Neural progenitor cell (in vitro differentiated cells): ENCODE data around the gene CDK3. TPM values are rescaled to one million over a fixed set of nuclear protein-coding genes. Genes with fewer than 3 reads are reported as not detected.

Experiments
- DNase-seq: peaks from one replicate; pipeline ENCODE4 v3.0.0-alpha.2; 2016; ENCODE audit warnings: low spot score
- H2AFZ ChIP-seq: fragments of 200-600 bp; sonication (generic); replicated peaks from 2 replicates; pipeline ENCODE4 v1.6.1; 2016; ENCODE audit warnings: antibody characterized with exemption
- H3F3A ChIP-seq: fragments of 200-600 bp; sonication (generic); 2 replicates; pipeline ENCODE4 v1.6.1; 2016; ENCODE audit warnings: antibody characterized with exemption, low read depth
- H3K27ac ChIP-seq: fragments of 200-600 bp; sonication (generic); 2 replicates; pipeline ENCODE4 v1.5.1; 2016; ENCODE audit warnings: mild to moderate bottlenecking
- H3K27me3 ChIP-seq: fragments of 200-600 bp; sonication (generic); 2 replicates; pipeline ENCODE4 v1.6.1; 2016; ENCODE audit warnings: mild to moderate bottlenecking, moderate library complexity
- H3K36me3 ChIP-seq: fragments of 200-600 bp; sonication (generic); 2 replicates; pipeline ENCODE4 v1.5.1; 2016
- H3K4me1 ChIP-seq: fragments of 200-600 bp; sonication (generic); 2 replicates; pipeline ENCODE4 v1.6.1; 2016; ENCODE audit warnings: mixed run types
- H3K4me2 ChIP-seq: fragments of 200-600 bp; sonication (generic); 2 replicates; pipeline ENCODE4 v1.6.1; 2016
- H3K4me3 ChIP-seq: fragments of 200-600 bp; sonication (generic); 2 replicates; pipeline ENCODE4 v1.5.1; 2016
- H3K79me2 ChIP-seq: fragments of 200-600 bp; sonication (generic); 2 replicates; pipeline ENCODE4 v1.6.1; 2016; ENCODE audit warnings: low read depth
- H3K9ac ChIP-seq: fragments of 200-600 bp; sonication (generic); 2 replicates; pipeline ENCODE4 v1.6.1; 2016
- H3K9me3 ChIP-seq: fragments of 200-600 bp; sonication (generic); 2 replicates; pipeline ENCODE4 v1.5.1; 2016; ENCODE audit warnings: low read depth
- H4K20me1 ChIP-seq: fragments of 200-600 bp; sonication (generic); 2 replicates; pipeline ENCODE4 v1.6.1; 2016; ENCODE audit warnings: low read depth
- H3K27ac Mint-ChIP-seq: 3 replicates; pipeline ENCODE4 v1.8.0; 2021; ENCODE audit warnings: mixed read lengths
- H3K27me3 Mint-ChIP-seq: 2 replicates; pipeline ENCODE4 v1.8.0; 2022; ENCODE audit warnings: low read depth, mild to moderate bottlenecking, inconsistent platforms, moderate library complexity, mixed read lengths; ENCODE audit not compliant: insufficient read depth
- H3K36me3 Mint-ChIP-seq: 3 replicates; pipeline ENCODE4 v1.8.0; 2021; ENCODE audit warnings: mixed read lengths
- H3K4me1 Mint-ChIP-seq: 3 replicates; pipeline ENCODE4 v1.8.0; 2021; ENCODE audit warnings: mixed read lengths
- H3K4me3 Mint-ChIP-seq: 3 replicates; pipeline ENCODE4 v1.8.0; 2021; ENCODE audit warnings: mild to moderate bottlenecking, moderate library complexity, mixed read lengths
- H3K9me3 Mint-ChIP-seq: 3 replicates; pipeline ENCODE4 v1.8.0; 2020; ENCODE audit warnings: mixed read lengths
- CTCF ChIP-seq: fragments of 200-600 bp; sonication (generic); IDR thresholded peaks from 2 replicates; pipeline ENCODE4 v1.5.1; 2017; ENCODE audit warnings: antibody characterized with exemption, mild to moderate bottlenecking
- EZH2 ChIP-seq: fragments of 200-600 bp; sonication (generic); IDR thresholded peaks from 2 replicates; pipeline ENCODE4 v1.6.1; 2017; ENCODE audit warnings: antibody characterized with exemption, mild to moderate bottlenecking, moderate library complexity
- EZH2phosphoT487 ChIP-seq: fragments of 200-600 bp; sonication (generic); IDR thresholded peaks from 2 replicates; pipeline ENCODE4 v1.6.1; 2017; ENCODE audit warnings: antibody characterized with exemption
- total RNA-seq: library from RNA; depleted of rRNA; stranded (reverse); fragments of >200 nt; gene quantifications from 2 replicates; pipeline ENCODE4 v1.2.3, GENCODE V29; 2015; ENCODE audit warnings: low replicate concordance

Gene CDK3
- total RNA-seq, 1 donor from 2014 or later, result 3.0 TPM

GRCh38 chr17:76000016-76000754 lies 470 bp upstream of the CDK3 start:
- Histone ChIP-seq H3K4me2 (no peak overlapping the region), H3K27ac (no peak overlapping the region), H3K79me2 (no peaks in the 10 kb centered on the region), H3F3A (no peaks in the 10 kb centered on the region), H4K20me1 (no peaks in the 10 kb centered on the region), H3K36me3 (no peaks in the 10 kb centered on the region), H3K9ac (no peak overlapping the region), H3K4me3 (no peak overlapping the region), H3K9me3 (no peaks in the 10 kb centered on the region), H3K27me3 (no peaks in the 10 kb centered on the region), H3K4me1 (no peaks in the 10 kb centered on the region), H2AFZ (peak overlapping the region; percentile 85)
- no peak overlapping the region for H3K4me3 Mint-ChIP-seq
- H3K27ac Mint-ChIP-seq, result peak overlapping the region; percentile 42
- H3K36me3 Mint-ChIP-seq, result no peaks in the 10 kb centered on the region
- peak; percentile 84 for TF ChIP-seq CTCF
- TF ChIP-seq EZH2phosphoT487, result no peak
- peaks cover 5% of the 10 kb centered on the region for H3K27me3 Mint-ChIP-seq
- peak; percentile 75 for DNase-seq
- H3K4me1 Mint-ChIP-seq, result peaks cover 9% of the 10 kb centered on the region
- H3K9me3 Mint-ChIP-seq, result no peaks in the 10 kb centered on the region

- Histone ChIP-seq H3K27me3 (no peaks in the 10 kb centered on the region), H3K4me3 (no peak overlapping the region), H3K27ac (no peak overlapping the region), H3F3A (no peaks in the 10 kb centered on the region), H3K4me1 (no peaks in the 10 kb centered on the region), H2AFZ (no peak overlapping the region), H3K9me3 (no peaks in the 10 kb centered on the region), H3K36me3 (no peaks in the 10 kb centered on the region), H3K9ac (no peak overlapping the region), H3K79me2 (no peaks in the 10 kb centered on the region), H3K4me2 (no peak overlapping the region), H4K20me1 (no peaks in the 10 kb centered on the region)
- H3K9me3 Mint-ChIP-seq, result no peaks in the 10 kb centered on the region
- H3K4me1 Mint-ChIP-seq, result peaks cover 5% of the 10 kb centered on the region
- no peak for DNase-seq
- TF ChIP-seq EZH2 (no peak), CTCF (no peak), EZH2phosphoT487 (no peak)
- no peaks in the 10 kb centered on the region for H3K36me3 Mint-ChIP-seq
- no peak overlapping the region for H3K4me3 Mint-ChIP-seq
- peak overlapping the region; percentile 50 for H3K27ac Mint-ChIP-seq
- peaks cover 6% of the 10 kb centered on the region for H3K27me3 Mint-ChIP-seq
Observed at GRCh38 chr17:76002100-76002499, 1.4 kb downstream of the CDK3 start.

- H3K27ac Mint-ChIP-seq, result no peak overlapping the region
Observed at GRCh38 chr17:76003915-76004314, 3.3 kb downstream of the CDK3 start.

More at GRCh38 chr17:76003915-76004314, 3.3 kb downstream of the CDK3 start:
- Histone ChIP-seq H3F3A (no peaks in the 10 kb centered on the region), H3K4me3 (no peak overlapping the region), H3K27ac (no peak overlapping the region), H3K36me3 (no peaks in the 10 kb centered on the region), H3K9ac (no peak overlapping the region), H2AFZ (no peak overlapping the region), H3K79me2 (no peaks in the 10 kb centered on the region), H3K9me3 (no peaks in the 10 kb centered on the region), H3K27me3 (no peaks in the 10 kb centered on the region), H3K4me2 (no peak overlapping the region), H3K4me1 (no peaks in the 10 kb centered on the region), H4K20me1 (no peaks in the 10 kb centered on the region)
- H3K36me3 Mint-ChIP-seq, result no peaks in the 10 kb centered on the region
- H3K4me1 Mint-ChIP-seq, result no peaks in the 10 kb centered on the region
- no peak for DNase-seq
- no peak overlapping the region for H3K4me3 Mint-ChIP-seq
- no peaks in the 10 kb centered on the region for H3K9me3 Mint-ChIP-seq
- TF ChIP-seq EZH2phosphoT487, result no peak
- no peak for TF ChIP-seq EZH2
- no peak for TF ChIP-seq CTCF
- H3K27me3 Mint-ChIP-seq, result peaks cover 2% of the 10 kb centered on the region
